ENCODE measurements around the gene ARL4A. TPM values are rescaled to one million over a fixed set of nuclear protein-coding genes. Genes with fewer than 3 reads are reported as not detected.

The ARL4A gene
- total and polyA plus RNA-seq, 9 of the 15 experiments (the other 6 are each of a cell fraction or from before 2014, with no cell fraction given): 118 to 688 (median 172) TPM

GRCh38 chr7:12694817-12695216 is 7.4 kb downstream of the ARL4A start:
- H3K9ac ChIP-seq (ENCODE audit: insufficient read depth in 1 of 2, low read depth in 2 of 2, low read length in 2 of 2): no peak overlapping the region
- no peak overlapping the region for H3K4me3 ChIP-seq
- intact Hi-C loops (cut with micrococcal nuclease) (no loop called here), in situ Hi-C loops (cut with MboI) (no loop called here)
- no peak for DNase-seq (ENCODE audit: extremely low read depth in 1 of 4, low spot score in 3 of 4)
- no peak overlapping the region for H2AFZ ChIP-seq (ENCODE audit: low read depth, low read length)
- 60% methylated on average over 1 of the region's 1 CpG for WGBS (ENCODE audit: insufficient coverage, low coverage, missing lambda C conversion rate)
- no peak overlapping the region; the same call in 2 of the 3 replicates for H3K27ac ChIP-seq (ENCODE audit: extremely low read depth, low read depth, low read length)
- peaks cover 45% of the 10 kb centered on the region for H3K36me3 ChIP-seq (ENCODE audit: control insufficient read depth, insufficient read depth, low read length)
- peaks cover 73% of the 10 kb centered on the region for H3K79me2 ChIP-seq (ENCODE audit: control insufficient read depth, insufficient read depth, low read length)
- TF ChIP-seq GATAD2B (IDR thresholded peaks at IDR 0.05; ENCODE audit: borderline replicate concordance) (no peak), POLR2G (IDR thresholded peaks at IDR 0.05; ENCODE audit: low read depth, low read length) (0 out of 2 replicates have a peak, but pooled peaks have one; percentile 9), RBM22 (IDR thresholded peaks at IDR 0.05; ENCODE audit: low read depth, low read length, poor library complexity, severe bottlenecking) (peak; percentile 29)
- POLR2A ChIA-PET: interaction anchor here (0.8 to 2.9 kb wide), 2 partner anchors 8 to 12 kb away, joined by 3 to 13 read pairs; partner anchors contain the start of gene ARL4A
- no peak overlapping the region for H3K4me2 ChIP-seq (ENCODE audit: insufficient read depth, low read length)
- H3K27me3 ChIP-seq (ENCODE audit: control insufficient read depth in 2 of 2, insufficient read depth in 2 of 2, low read length in 2 of 2): no peaks in the 10 kb centered on the region
- BruUV-seq (replicated peaks): TSS peak; percentile 0
- H3K4me1 ChIP-seq (replicated peaks in 1 of 2; ENCODE audit: control insufficient read depth in 2 of 2, insufficient read depth in 2 of 2, low read length in 2 of 2): peaks cover 0 to 2% of the 10 kb centered on the region in 2 experiments; a peak in 2 of 5 replicates
- no peak for ATAC-seq
- H4K20me1 ChIP-seq (replicated peaks; ENCODE audit: control insufficient read depth, insufficient read depth, low read length): peaks cover 24% of the 10 kb centered on the region
- CTCF ChIA-PET (ENCODE audit: low intra/inter-chr PET ratio): no interaction called here
- no peak for FAIRE-seq
- peaks cover 4% of the 10 kb centered on the region; the same call in 1 of the 2 replicates for H3K9me3 ChIP-seq (replicated peaks; ENCODE audit: control insufficient read depth, insufficient read depth, low read depth, low read length)
- H3K9me1 ChIP-seq (ENCODE audit: control insufficient read depth, insufficient read depth, low read length): no peaks in the 10 kb centered on the region

GRCh38 chr7:12695965-12696364 is 8.5 kb downstream of the ARL4A start:
- CTCF ChIA-PET (ENCODE audit: low intra/inter-chr PET ratio): no interaction called here
- no peaks in the 10 kb centered on the region for H3K27me3 ChIP-seq (ENCODE audit: control insufficient read depth in 2 of 2, insufficient read depth in 2 of 2, low read length in 2 of 2)
- intact Hi-C loops (cut with micrococcal nuclease): no loop called here
- peak; percentile 60; the same call in 1 of the 2 replicates for TF ChIP-seq JUND (IDR thresholded peaks at IDR 0.05; ENCODE audit: borderline replicate concordance, low read depth, low read length)
- TF ChIP-seq JUND (tag; IDR thresholded peaks at IDR 0.05; ENCODE audit: borderline replicate concordance, low read depth, low read length): peak; percentile 32; the same call in 1 of the 3 replicates
- TF ChIP-seq NFRKB (IDR thresholded peaks at IDR 0.05; ENCODE audit: low read depth): no peak
- peak; percentile 23; the same call in 1 of the 2 replicates for TF ChIP-seq FOSL1 (tag; conservative IDR thresholded peaks at IDR 0.05)
- TF ChIP-seq ATF3 (IDR thresholded peaks at IDR 0.05): peak; percentile 35; the same call in 1 of the 2 replicates
- no peak for TF ChIP-seq ATF3 (CRISPR knock-in tag; conservative IDR thresholded peaks at IDR 0.05)
- TF ChIP-seq ZNF592 (IDR thresholded peaks at IDR 0.05): 0 out of 2 replicates have a peak, but pooled peaks have one; percentile 30

More at GRCh38 chr7:12695965-12696364, 8.5 kb downstream of the ARL4A start:
- FAIRE-seq (no peak), DNase-seq (ENCODE audit: extremely low read depth in 1 of 4, low spot score in 3 of 4) (peak in 1 of 4 experiments; percentile 19), ATAC-seq (no peak)
- Histone ChIP-seq H3K27ac (ENCODE audit: extremely low read depth, low read depth, low read length) (no peak overlapping the region), H3K9me1 (ENCODE audit: control insufficient read depth, insufficient read depth, low read length) (no peaks in the 10 kb centered on the region), H3K4me3 (no peak overlapping the region), H3K79me2 (ENCODE audit: control insufficient read depth, insufficient read depth, low read length) (peaks cover 62% of the 10 kb centered on the region), H3K4me2 (ENCODE audit: insufficient read depth, low read length) (no peak overlapping the region), H3K9me3 (replicated peaks; ENCODE audit: control insufficient read depth, insufficient read depth, low read depth, low read length) (peaks cover 9% of the 10 kb centered on the region), H3K4me1 (replicated peaks in 1 of 2; ENCODE audit: control insufficient read depth in 2 of 2, insufficient read depth in 2 of 2, low read length in 2 of 2) (peaks cover 0 to 2% of the 10 kb centered on the region in 2 experiments; a peak in 2 of 5 replicates), H2AFZ (ENCODE audit: low read depth, low read length) (no peak overlapping the region), H4K20me1 (replicated peaks; ENCODE audit: control insufficient read depth, insufficient read depth, low read length) (peaks cover 14% of the 10 kb centered on the region; the same call in 1 of the 2 replicates), H3K36me3 (ENCODE audit: control insufficient read depth, insufficient read depth, low read length) (peaks cover 33% of the 10 kb centered on the region), H3K9ac (ENCODE audit: insufficient read depth in 1 of 2, low read depth in 2 of 2, low read length in 2 of 2) (no peak overlapping the region)
- in situ Hi-C loops (cut with MboI): no loop called here
- BruUV-seq (replicated peaks): no TSS peak
- POLR2A ChIA-PET: interaction anchor here (0.6 to 2.9 kb wide), 8 partner anchors 9 to 1307 kb away, joined by 3 to 13 read pairs (median 3); partner anchors contain the start of gene ARL4A
- WGBS (ENCODE audit: insufficient coverage, low coverage, missing lambda C conversion rate): 83% methylated on average over 1 of the region's 1 CpG
